ENCODE measurements around the gene BRINP2.

BRINP2 gene

DNA sequence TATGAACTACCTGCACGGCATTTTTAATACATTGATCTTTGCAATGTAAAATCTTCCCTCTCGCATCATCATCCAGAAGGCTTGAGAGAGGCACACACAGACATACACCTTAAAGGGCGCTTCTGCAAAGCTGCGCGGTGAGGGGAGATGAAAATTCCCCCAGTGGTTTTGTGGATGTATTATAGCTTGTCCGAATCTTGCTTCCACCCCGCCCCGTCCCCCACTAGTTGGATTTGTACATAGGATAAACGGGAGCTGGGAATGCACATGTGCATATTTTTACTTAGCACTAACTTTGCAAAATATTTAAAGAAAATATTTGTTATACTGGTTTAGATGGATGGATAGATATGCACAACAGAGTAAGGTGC is 5.7 kb upstream of the BRINP2 start:
- DNase-seq, result no peak

DNA sequence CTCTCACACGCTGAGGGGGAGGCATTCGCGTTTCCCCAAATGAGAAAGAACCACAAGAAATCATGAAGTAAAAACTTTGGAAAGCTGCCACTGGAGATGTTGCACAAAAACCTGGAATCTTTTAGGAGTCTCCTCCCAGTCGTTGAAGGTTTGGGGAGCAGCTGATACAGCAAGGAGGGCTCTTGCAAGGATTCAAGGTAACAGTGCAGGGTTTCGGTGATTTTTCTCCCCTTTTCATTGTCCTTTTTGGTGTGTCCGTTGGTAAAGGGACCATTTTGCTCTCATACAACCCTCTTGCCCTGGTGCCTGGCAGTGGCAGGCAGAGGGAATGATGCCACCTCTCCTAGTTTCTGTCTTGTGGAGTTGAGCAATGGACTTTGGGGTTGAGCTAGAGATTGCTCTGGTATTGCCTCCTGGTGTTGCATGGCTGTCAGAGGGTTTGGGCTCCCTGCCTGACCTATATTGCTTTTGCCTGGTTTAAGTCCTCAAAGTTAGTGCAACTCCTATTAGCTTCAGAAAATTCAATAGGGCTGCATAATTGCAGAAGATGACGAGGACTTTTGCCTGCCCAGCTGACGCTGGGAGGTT is 872 bp downstream of the BRINP2 start:
- DNase-seq, result no peak

- no peak for DNase-seq
These were observed 1.5 kb downstream of the BRINP2 start for GRCh38 chr1:177172272-177172671.

DNA sequence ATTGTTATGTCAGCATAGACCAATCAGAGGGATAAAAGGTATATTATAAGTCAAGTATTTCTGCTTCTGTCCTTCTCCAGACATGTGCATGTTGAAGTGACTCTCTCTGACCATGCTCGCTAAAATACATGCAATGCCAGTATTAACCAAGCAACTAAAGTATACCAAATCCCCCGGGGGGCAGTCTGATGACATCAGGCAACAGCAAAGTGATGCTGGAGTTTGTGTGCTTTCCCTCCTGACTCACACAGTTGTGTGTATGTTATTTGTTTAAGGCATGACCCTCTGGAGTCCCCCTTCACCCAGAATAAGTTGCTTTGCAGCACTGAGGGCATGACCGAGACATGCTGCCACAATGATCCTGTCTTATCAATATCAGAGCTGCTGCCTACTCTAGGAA is 2.1 kb downstream of the BRINP2 start:
- no peak for DNase-seq

- no peak for DNase-seq
These were observed 3.2 kb downstream of the BRINP2 start for GRCh38 chr1:177173976-177174375.

DNA sequence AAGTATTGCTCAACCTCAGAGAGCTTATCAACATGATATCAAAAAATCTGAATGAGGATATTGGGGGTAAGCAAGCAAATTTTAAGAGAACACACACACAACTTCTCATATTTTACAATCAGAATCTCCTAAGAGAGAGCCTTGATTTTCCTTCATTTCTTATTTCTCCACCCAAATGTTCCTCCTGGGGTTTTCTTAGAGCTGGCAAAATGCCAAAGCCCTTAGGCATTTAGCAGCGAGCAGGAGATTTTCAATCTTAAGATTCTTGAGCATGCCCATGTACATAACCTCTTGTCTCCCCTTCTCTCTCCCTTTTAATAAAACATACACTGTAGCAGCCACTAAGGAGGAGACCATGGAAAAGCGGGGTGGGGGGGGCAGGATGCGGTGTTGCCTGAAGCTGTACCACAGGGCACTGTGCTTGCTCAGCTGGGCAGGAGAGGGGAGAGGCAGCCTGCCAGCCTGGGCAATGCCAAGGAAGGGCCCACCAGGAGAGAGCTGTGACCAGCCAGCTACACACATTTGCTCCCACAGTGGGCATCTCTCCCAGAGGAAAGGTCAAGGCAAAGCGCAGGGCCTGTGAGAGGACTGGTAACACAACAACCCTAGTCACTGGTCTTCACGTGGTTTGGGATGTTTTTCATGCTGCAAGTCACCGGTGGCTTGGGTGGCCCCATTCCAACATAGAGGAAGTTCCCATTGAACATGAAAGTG is 4.3 kb downstream of the BRINP2 start:
- no peak for DNase-seq

DNA sequence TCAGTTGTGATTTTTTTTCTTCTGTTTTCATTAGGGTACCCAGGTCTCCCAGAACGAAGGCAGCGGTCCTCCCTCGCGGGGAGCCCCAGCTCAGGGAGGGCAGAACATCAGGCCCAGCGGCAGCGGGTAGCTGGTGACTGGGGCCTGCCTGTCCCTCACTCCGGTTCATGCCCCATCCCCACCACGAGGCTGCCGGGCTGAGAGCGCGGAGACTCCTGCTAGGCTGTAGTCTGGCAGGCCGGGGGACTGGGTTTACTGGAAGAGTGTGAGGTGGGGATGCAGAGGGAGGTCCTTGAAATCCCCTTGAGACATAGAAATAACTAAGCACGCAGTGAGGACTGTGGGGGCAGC is 10.5 kb downstream of the BRINP2 start:
- no peak for DNase-seq

- DNase-seq, result peak; percentile 70
These were observed 11.0 kb downstream of the BRINP2 start for GRCh38 chr1:177181631-177182291.

GRCh38 chr1:177183836-177184235 is 13.1 kb downstream of the BRINP2 start:
- no peak for DNase-seq

GRCh38 chr1:177185209-177185608 is 14.5 kb downstream of the BRINP2 start:
- no peak for DNase-seq

- no peak for DNase-seq
These were observed 15.9 kb downstream of the BRINP2 start for GRCh38 chr1:177186639-177187038.

GRCh38 chr1:177190308-177190970 is 19.7 kb downstream of the BRINP2 start:
- no peak for DNase-seq

DNA sequence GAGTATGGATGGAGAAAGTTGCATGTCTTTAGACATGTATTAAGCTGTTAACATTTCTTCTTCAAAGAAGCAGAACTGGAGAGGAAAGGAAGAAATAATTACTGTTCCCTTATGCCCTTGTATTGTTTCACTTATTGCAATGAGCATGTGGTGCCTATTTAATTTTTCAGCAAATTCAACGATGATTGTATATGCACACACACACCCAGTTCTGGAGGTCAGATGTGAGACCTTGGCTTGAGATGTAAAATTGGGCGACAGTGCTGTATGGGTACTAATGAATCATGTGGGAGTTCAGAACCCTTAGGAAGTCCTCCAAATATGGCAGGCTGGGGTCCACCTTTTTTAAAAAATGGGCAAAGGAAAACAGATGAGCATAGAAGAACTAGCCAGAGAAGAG is 27.5 kb downstream of the BRINP2 start:
- no peak for DNase-seq

DNA sequence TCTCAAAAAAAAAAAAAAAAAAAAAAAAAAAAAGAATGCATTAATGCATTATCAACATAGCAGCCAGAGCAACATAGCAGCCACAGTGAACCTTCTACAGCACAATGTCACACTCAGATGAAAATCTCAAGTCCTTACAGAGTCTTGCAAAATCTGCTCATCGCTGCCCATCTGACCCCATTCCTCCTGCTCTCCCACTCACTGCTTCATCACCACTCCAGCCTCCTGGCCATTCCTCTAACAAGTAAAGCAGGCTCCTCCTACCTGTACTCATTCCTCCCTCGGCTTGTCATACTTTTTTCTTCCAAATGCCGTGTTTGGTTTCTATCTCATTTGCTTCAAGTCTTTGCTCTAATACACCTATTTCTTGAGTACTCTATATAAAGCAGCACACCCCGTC is 29.5 kb downstream of the BRINP2 start:
- no peak for DNase-seq

DNA sequence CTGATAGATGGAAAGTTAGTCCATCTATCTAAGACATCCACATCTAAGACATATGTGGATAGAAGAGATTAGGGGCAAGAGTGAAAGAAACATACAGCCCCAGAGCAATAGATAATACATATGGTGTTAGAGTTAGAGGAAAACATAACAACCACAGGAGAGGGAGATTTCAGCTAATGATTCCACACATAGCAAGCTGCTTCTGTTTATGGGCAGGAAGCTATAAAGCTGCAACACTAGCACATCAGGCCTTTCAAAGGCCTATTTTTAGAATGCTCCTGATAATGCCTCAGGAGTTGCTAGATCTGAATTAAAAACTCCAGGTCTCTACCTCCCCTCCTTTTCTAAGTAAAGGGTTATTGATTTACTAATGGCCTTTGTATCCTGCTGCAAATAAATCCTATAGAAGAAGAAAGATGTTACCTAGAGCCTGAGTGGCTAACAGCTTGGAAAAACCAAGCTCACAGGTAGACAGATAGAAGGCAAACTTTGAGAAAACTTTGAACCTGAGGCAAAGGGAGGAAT is 36.1 kb downstream of the BRINP2 start:
- no peak for DNase-seq

DNA sequence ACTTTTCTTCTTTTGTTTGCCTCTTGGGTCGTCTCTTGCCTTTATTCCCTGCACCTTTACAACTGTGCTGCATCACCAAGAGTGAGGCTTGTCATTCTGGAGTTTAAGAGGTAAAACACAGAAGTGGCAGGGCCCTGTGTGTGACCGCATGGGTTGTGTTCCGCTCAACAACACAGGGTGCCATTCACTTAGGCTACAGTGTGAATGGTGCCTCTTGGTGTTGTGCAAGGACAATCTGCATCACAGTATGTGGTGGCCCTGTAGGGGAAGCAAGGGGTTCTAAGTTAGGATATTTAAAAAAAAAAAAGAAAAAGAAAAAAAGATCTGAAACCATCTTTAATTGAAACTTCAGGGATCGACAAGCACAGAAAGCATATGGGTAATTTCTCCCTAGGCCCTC is 38.2 kb downstream of the BRINP2 start:
- no peak for DNase-seq

- peak; percentile 63 for DNase-seq
These were observed 38.6 kb downstream of the BRINP2 start for GRCh38 chr1:177209357-177209756.

GRCh38 chr1:177210071-177210470 is 39.3 kb downstream of the BRINP2 start:
- no peak for DNase-seq

- DNase-seq, result no peak
These were observed 40.5 kb downstream of the BRINP2 start for GRCh38 chr1:177211231-177211630.

DNA sequence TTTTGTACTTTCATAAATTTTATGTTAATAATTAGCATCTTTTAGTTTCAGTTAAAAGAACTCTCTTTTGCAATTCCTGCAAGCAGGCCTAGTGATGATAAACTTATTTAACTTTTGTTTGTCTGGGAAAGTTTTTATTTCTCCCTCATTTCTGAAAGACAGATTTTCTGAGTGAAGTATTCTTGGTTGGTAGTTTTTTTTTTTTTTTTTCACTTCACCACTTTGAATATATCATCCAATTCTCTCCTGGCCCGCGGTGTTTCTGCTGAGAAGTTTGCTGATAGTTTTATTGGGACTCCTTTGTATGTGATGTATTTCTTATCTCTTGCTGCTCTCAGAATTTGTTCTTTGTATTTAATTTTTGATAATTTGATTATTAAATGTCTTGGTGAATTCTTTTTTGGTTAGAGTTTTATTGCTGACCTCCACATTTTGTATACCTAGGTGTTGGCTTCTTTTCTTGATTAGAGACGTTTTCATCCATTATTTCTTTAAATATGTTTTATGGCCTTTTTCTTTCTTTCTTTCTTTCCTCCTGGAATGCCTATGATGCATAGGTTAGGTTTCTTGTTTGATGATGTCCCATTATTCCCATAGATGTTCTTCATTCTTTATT is 45.9 kb downstream of the BRINP2 start:
- no peak for DNase-seq

DNA sequence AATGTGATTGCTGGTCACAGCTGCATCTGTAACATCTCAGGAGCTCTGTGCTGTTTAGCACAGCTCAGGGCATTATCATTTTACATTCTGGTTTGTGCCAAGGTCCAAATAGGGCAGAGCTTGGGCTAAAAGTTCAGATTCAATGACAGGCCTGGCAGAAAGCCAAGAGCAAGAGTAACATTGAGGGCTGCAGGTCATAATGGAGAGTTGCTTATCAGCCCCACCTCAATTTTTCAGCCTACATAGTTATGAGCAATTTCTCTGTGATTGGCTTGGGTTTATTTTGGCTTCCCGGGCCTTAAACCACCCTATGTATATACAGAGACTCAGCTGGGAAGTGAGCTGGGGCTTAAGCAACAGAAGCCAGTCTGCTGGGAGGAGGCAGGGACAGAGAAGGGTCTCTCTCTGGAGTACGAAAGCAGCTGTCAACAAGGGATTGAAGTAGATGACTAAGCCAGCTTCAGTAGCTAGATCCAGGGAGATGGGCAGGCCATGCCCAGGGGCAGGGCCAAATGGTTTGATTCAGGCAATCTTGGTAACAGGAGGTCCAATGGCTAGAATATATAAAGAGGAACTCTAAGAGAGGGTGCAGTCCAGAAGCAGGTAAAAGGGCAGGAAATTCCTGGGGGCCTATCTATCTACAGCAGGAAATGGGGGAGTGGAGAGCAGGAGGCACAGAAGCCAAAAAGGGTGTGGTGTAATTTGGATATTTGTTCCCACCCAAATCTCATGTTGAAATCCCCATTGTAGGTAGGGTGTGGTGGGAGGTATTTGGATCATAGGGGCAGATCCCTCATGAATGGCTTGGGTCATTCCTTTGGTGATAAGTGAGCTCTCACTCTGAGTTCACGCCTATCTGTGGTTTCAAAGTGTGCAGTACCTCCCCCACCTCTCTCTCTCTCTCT is 49.0 kb downstream of the BRINP2 start:
- DNase-seq, result no peak

GRCh38 chr1:177223359-177223758 is 52.6 kb downstream of the BRINP2 start:
- DNase-seq, result no peak
